Lower leg skin (tissue), 4 donors: ENCODE results near the gene PDSS2. TPM values are rescaled to one million over a fixed set of nuclear protein-coding genes. Genes with fewer than 3 reads are reported as not detected.
"Not testable (repeated sequence)": the region's sequence is repeated elsewhere in the genome, so short reads cannot be mapped to it uniquely, and the experiment has no call there.

Source experiments
- DNase-seq, 2 donors: peaks; one replicate each; pipeline ENCODE4 v3.0.0-alpha.2; 2019; ENCODE audit warnings: low spot score in 2 of 2
- H3K4me3 ChIP-seq: fragments of 200-600 bp; sonication (generic); 2 replicates; pipeline ENCODE4 v1.5.1; 2017; ENCODE audit warnings: mild to moderate bottlenecking, low read depth; ENCODE audit not compliant: poor library complexity, severe bottlenecking
- POLR2A ChIP-seq, 2 donors: fragments of 450-650 bp; IDR thresholded peaks; one replicate each; pipeline ENCODE4 v1.6.1; 2016 to 2017; ENCODE audit warnings: antibody characterized with exemption in 2 of 2, mild to moderate bottlenecking in 1 of 2, moderate library complexity in 1 of 2
- WGBS, 2 donors: methylation state at CpG; one replicate each; pipeline ENCODE4 v1.1.5; 2018; 5-methylcytosine and 5-hydroxymethylcytosine counted together
- intact Hi-C: fragments of 100-400 bp; cut with DNase I; formaldehyde crosslinking; loops from one replicate; pipeline ENCODE4 v1.15.0; 2023; ENCODE audit warnings: low total_unique reads
- total RNA-seq, 4 donors: library from RNA; depleted of rRNA; stranded (reverse); fragments of >200 nt; gene quantifications; one replicate each; pipeline ENCODE4 v1.1.0, GENCODE V29; 2016
- TF ChIP-seq, protein P1 (sequence below), 3 donors: fragments of 450-650 bp; IDR thresholded peaks; one replicate each; pipeline ENCODE4 v1.5.1; 2016; ENCODE audit warnings: antibody characterized with exemption in 3 of 3, mild to moderate bottlenecking in 3 of 3, moderate library complexity in 2 of 3

PDSS2 gene
- total RNA-seq, 4 donors from 2014 or later: 6.9 to 14.8 (median 11.4) TPM

DNA sequence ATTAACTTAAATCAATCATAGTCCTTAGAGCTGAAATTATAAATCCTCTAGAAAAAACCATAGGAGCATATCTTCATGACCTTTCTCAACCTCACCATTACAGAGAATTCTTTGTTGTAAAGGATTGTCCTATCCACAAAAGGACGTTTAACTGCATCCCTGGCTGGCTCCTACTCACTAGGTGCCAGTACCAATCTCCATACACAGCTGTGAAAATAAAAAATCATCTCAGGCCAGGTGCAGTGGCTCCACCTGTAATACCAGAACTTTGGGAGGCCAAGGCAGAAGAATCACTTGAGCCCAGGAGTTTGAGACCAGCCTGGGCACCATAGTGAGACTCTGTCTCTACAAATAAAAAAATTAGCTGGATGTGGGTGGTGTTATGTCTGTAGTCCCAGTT lies 89.9 kb downstream of the PDSS2 start:
- no peak overlapping the region for H3K4me3 ChIP-seq
- intact Hi-C loops: no loop called here
- DNase-seq: no peak
- TF ChIP-seq, protein P1, sequence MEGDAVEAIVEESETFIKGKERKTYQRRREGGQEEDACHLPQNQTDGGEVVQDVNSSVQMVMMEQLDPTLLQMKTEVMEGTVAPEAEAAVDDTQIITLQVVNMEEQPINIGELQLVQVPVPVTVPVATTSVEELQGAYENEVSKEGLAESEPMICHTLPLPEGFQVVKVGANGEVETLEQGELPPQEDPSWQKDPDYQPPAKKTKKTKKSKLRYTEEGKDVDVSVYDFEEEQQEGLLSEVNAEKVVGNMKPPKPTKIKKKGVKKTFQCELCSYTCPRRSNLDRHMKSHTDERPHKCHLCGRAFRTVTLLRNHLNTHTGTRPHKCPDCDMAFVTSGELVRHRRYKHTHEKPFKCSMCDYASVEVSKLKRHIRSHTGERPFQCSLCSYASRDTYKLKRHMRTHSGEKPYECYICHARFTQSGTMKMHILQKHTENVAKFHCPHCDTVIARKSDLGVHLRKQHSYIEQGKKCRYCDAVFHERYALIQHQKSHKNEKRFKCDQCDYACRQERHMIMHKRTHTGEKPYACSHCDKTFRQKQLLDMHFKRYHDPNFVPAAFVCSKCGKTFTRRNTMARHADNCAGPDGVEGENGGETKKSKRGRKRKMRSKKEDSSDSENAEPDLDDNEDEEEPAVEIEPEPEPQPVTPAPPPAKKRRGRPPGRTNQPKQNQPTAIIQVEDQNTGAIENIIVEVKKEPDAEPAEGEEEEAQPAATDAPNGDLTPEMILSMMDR (IDR thresholded peaks at IDR 0.05): no peak
- no peak for TF ChIP-seq POLR2A (IDR thresholded peaks at IDR 0.05)
- 72 to 84% methylated on average over 1 of the region's 1 CpG for WGBS, 2 donors

- 94 to 95% methylated on average over 2 of the region's 2 CpGs for WGBS, 2 donors
- intact Hi-C loops: no loop called here
- TF ChIP-seq, protein P1 (IDR thresholded peaks at IDR 0.05): no peak
- TF ChIP-seq POLR2A (IDR thresholded peaks at IDR 0.05): no peak
- DNase-seq: no peak
- no peak overlapping the region for H3K4me3 ChIP-seq
Observed at GRCh38 chr6:107368471-107368870, 90.9 kb downstream of the PDSS2 start.

GRCh38 chr6:107364173-107364572 lies 95.2 kb downstream of the PDSS2 start:
- intact Hi-C loops, H3K4me3 ChIP-seq, DNase-seq: not testable (repeated sequence)
- 97 to 99% methylated on average over 13 to 21 of the region's 26 CpGs for WGBS, 2 donors

- DNase-seq: no peak
Observed at GRCh38 chr6:107361753-107362604, 97.4 kb downstream of the PDSS2 start.

GRCh38 chr6:107360476-107360875 lies 98.9 kb downstream of the PDSS2 start:
- no peak overlapping the region for H3K4me3 ChIP-seq
- no peak for TF ChIP-seq POLR2A (IDR thresholded peaks at IDR 0.05)
- TF ChIP-seq, protein P1 (IDR thresholded peaks at IDR 0.05): no peak
- intact Hi-C loops: no loop called here
- no peak for DNase-seq
- 88 to 94% methylated on average over 2 of the region's 2 CpGs for WGBS, 2 donors

More at GRCh38 chr6:107361753-107362604, 97.4 kb downstream of the PDSS2 start:
- no peak overlapping the region for H3K4me3 ChIP-seq
- WGBS, 2 donors: 92 to 97% methylated on average over 5 of the region's 5 CpGs
- intact Hi-C loops: no loop called here
- TF ChIP-seq, protein P1 (IDR thresholded peaks at IDR 0.05): no peak
- no peak for TF ChIP-seq POLR2A (IDR thresholded peaks at IDR 0.05)

- TF ChIP-seq, protein P1 (IDR thresholded peaks at IDR 0.05): no peak
- no peak for TF ChIP-seq POLR2A (IDR thresholded peaks at IDR 0.05)
- intact Hi-C loops: no loop called here
- no peak overlapping the region for H3K4me3 ChIP-seq
- WGBS, 2 donors: 93 to 98% methylated on average over 2 of the region's 2 CpGs
- no peak for DNase-seq
Observed at GRCh38 chr6:107357842-107358241, 101.5 kb downstream of the PDSS2 start.
